Right ventricle myocardium inferior (tissue), 1 donor: Measurements from ENCODE around the gene TMEM217. TPM values are rescaled to one million over a fixed set of nuclear protein-coding genes. Genes with fewer than 3 reads are reported as not detected.
"Not testable (repeated sequence)": the region's sequence is repeated elsewhere in the genome, so short reads cannot be mapped to it uniquely, and the experiment has no call there.

Experiments
- ATAC-seq: fragments of 200-7000 bp; cut with Tn5 transposase; one replicate; pipeline ENCODE4 v1.9.1; 2020; ENCODE audit warnings: mild to moderate bottlenecking, moderate library complexity
- DNase-seq: peaks from one replicate; pipeline ENCODE4 v3.0.0; 2021; ENCODE audit errors: missing footprints
- intact Hi-C: fragments of 100-400 bp; cut with DNase I; formaldehyde crosslinking; loops from one replicate; pipeline ENCODE4 v1.11.0; 2022
- total RNA-seq: library from RNA; stranded (reverse); fragmentation: NEBNext Ultra II Directional; extraction: Animal tissue kit (Norgen Biotek cat#: 25700); gene quantifications from one replicate; pipeline ENCODE4 v1.2.1, GENCODE V29; 2021
- donor health status: DM: no; HTN: yes; CAD: no; lungs with severe emphysema.

The TMEM217 gene
- total RNA-seq, 1 donor from 2014 or later: 0.30 TPM

DNA sequence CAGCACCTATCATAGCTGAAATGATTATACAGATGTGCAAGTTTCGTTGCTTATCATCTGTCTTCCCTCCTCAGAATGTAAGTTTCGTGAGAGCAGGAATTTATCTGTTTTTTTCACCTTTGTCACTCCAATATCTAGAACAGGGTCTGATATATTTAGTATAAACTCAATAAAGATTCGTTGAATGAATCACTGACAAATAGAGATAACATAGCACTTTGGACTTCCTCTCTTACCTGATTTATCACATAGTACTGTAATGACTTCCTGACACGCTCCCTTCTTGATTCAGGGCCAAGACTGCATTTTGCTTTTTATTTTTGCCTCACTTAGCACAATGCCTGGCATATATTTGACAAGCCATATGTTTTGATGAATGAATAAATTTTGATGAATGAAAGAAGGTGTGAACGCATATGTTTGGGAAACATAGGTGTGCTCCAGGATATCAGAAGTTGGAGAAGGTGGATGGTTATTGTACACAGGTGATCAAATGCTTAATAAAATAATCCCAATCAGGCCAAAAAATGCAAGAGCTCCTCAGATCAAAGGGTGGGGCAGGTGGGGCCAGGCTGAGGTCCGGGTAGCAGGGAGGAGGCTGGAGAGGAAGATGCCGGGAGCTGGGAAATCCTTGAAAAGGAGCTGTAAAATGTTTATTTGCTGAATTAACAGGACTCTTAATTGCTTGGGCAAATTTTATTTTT lies 55.0 kb downstream of the TMEM217 start:
- intact Hi-C loops: no loop called here
- DNase-seq: no peak
- ATAC-seq: no peak

DNA sequence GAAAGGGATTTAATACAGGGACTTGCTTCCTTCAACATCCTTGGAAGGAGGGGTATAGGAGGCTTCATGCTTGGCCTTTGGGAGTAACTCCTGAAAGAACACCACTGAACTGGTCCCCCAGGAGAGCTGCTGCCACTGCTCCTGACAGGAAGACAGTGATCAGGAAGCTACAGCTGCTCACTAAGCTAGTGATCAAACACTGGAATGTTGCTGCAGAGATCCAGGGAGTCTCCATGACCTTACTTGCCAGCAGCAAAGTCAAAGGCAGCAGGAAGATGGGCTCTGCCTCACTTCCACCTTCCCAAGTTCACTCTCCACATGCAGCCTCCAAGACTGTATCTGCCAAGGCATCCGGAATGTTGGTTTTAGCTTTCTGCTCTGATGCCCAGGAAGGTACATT lies 56.2 kb downstream of the TMEM217 start:
- no peak for DNase-seq
- no peak for ATAC-seq
- intact Hi-C loops: no loop called here

DNA sequence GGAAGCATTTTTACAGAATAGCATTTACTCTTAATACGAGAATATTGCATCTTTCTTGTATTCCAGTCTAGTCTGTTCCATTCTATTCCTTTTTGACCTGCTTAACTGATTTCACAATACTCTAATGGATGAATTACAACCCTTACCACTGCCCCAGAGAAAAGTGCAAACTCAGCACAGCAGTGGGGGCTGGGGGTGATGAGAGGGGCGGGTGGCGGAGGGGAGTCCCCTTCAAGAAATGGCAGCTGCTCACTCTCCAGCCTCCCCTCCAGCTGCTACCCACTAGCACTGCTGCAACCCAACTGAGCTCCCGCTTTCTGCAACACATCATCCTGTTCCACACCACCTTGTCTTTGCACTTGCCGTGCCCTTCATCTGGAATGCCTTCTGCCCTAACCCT lies 57.9 kb downstream of the TMEM217 start:
- intact Hi-C loops: no loop called here
- DNase-seq (no peak), ATAC-seq (no peak)

DNA sequence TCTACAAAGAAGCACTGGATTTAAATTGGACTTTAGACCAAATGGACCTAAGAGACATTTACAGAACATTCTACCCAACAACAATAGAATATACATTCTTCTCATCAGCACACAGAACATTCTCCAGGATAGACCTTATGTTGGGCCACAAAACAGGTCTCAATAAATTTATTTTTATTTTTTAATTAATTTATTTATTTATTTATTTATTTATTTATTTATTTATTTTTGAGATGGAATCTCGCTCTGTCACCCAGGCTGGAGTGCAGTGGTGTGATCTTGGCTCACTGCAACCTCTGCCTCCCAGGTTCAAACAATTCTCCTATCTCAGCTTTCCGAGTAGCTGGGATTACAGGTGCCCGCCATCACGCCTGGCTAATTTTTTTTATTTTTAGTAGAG lies 61.5 kb downstream of the TMEM217 start:
- intact Hi-C loops, ATAC-seq: not testable (repeated sequence)

DNA sequence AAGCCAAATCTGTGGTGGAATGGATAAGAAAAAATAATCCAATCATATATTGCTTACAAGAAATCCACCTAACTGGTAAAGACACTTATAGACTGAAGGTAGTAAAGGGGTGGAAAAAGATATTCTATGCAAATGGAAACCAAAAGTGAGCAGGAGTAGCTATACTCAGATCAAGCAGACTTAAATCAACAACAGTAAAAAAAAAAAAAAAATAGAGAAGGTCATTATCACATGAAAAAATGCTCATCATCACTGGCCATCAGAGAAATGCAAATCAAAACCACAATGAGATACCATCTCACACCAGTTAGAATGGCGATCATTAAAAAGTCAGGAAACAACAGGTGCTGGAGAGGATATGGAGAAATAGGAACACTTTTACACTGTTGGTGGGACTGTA lies 63.1 kb downstream of the TMEM217 start:
- ATAC-seq, DNase-seq, intact Hi-C loops: not testable (repeated sequence)

More for the DNA sequence above, 61.5 kb downstream of the TMEM217 start:
- not testable (repeated sequence) for DNase-seq

DNA sequence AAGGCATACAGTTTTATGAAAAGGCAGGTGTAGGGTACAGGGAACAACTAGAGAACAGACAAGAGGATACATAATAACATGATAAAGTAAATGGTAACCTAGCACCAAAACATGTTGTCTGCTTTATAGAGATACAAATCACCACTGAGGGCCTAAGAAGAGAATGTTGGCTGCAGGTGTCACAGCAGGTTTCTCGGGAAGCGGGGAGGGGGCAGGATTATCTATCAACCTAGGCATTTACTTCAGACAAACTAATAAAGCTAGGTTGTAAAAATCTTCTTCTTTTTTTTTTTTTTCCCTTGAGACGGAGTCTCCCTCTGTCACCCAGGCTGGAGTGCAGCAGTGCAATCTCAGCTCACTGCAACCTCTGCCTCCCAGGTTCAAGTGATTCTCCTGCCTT lies 65.3 kb downstream of the TMEM217 start:
- intact Hi-C loops: no loop called here
- ATAC-seq (no peak), DNase-seq (no peak)

DNA sequence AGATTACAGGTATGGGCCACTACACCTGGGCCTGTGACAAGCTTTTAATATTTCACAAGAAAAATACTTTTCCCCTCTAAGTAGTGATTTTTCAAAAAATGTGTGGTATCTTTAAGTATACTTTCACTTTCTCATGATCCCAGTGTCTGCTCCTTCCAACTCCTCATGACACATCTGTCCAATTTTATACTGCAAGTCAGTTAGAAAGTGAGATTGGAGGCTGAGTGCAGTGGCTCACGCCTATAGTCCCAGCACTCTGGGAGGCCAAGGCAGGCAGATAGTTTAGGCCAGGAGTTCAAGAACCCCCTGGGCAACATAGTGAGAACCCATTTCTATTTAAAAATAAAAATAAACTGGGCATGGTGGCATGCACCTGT lies 67.8 kb downstream of the TMEM217 start:
- intact Hi-C loops: no loop called here
- ATAC-seq (no peak), DNase-seq (no peak)

DNA sequence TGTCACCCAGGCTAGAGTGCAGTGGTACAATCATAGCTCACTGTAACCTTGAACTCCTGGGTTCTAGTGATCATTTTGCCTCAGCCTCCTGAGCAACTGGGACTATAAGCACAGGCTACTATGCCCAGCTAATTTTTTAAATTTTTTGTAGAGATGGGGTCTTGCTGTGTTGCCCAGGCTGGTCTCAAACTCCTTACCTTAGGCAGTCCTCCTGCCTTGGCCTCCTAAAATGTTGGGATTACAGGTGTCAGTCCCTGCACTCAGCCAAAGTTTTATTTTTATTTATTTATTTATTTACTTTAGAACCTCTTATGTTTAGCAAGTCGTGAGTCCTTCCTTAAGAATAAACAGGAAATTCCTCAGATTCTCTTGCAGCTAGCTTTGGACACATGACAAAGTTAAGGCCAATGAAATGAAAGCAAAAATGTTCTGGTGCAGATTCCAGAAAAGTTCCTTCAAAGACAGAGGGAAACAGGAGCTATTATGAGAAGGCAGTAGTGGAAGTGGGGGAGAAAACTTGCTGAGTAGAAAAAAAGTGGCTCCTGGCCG lies 68.9 kb downstream of the TMEM217 start:
- ATAC-seq: no peak
- intact Hi-C loops: no loop called here
- no peak for DNase-seq

DNA sequence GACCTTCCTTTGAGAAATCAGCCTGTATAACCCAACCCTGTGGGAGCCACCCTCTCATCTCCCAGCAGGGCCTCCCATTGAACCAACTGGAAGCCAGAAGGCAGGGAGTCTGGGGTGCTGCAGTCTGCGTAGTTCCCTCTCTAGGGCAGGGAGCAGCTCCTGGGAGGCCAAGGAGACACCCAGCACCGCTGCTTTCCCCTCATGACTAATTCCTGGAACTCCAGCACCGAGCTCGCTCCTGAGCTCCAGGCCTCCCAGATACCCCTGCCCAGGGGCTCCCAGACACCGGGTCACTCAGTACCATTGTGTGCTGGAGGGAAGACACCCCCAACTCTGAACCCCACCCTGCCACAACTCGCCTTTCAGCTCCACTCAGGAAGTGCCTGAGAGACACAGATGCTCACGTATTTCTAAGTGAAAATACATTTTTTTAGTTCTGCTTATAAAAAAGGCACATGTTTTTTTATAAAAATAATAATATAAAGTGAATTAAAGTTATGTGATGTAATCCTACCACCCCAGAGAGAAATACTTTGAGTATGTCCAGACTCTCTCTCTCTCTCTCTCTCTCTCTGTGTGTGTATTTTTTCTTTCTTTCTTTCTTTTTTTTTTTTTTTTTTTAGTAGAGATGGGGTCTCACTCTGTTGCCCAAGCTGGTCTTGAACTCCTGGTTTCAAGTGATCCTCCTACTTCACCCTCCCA lies 70.5 kb downstream of the TMEM217 start:
- intact Hi-C loops: no loop called here
- ATAC-seq: no peak
- no peak for DNase-seq

DNA sequence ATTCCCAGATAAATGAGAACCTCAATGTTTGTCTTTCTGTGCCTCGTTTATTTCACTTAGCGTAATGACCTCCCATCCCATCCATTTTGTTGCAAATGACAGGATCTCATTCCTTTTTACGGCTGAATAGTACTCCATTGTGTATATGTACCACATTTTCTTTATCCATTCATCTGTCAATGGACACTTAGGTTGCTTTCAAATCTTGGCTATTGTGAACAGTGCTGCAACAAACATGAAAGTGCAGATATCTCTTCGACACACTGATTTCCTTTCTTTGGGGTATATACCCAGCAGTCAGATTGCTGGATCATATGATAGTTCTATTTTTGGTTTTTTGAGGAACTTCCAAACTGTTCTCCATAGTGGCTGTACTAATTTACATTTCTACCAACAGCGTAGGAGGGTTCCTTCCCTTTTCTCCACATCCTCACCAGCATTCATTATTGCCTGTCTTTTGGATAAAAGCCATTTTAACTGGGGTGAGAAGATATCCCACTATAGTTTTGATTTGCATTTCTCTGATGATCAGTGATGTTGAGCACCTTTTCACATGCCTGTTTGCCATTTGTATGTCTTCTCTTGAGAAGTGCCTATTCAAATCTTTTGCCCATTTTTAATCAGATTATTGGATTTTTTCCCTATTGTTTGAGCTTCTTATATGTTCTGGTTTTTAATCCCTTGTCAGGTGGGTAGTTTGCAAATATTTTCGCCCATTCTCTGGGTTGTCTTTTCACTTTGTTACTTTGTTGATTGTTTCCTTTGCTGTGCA lies 71.8 kb downstream of the TMEM217 start:
- peak; percentile 36 for ATAC-seq

DNA sequence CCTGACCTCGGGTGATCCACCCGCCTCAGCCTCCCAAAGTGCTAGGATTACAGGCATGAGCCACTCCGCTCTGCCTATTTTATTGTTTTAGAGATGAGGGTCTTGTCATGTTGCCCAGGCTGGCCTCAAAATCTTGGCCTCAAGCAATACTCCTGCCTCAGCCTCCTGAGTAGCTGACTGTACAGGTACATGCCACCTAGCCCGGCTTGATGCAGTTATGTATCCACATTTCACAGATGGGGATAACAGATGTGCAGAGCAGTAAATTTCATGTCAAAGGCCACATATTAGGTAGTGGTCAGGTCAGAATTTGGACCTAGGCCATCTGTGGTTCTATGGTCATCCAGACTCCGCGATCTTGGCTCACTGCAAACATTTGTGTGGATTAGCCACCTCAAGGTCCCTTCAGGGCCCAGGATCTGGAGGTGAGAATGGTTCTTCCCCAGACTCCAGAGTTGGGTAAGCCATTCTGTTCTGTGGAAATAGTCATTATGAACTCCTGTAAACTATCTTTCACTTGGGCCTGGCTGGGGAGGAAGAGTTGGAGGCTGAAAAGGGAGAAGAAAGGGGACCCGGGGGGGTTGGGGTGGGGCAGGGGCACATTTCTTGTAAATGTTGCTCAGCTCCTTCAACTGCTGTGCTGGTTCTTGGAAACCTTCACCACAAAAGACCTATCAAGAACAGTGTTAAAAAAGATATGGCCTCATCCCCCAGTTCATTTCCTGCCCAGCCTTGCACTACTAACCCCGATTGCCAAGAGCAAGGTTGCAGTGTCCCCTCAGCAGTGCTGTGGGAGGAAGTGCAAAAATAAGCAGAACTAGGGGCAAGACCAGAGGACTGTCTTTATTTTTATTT lies 75.0 kb downstream of the TMEM217 start:
- ATAC-seq (peak; percentile 77), DNase-seq (no peak)
- intact Hi-C loops: no loop called here

More for the DNA sequence above, 71.8 kb downstream of the TMEM217 start:
- intact Hi-C loops, DNase-seq: not testable (repeated sequence)

DNA sequence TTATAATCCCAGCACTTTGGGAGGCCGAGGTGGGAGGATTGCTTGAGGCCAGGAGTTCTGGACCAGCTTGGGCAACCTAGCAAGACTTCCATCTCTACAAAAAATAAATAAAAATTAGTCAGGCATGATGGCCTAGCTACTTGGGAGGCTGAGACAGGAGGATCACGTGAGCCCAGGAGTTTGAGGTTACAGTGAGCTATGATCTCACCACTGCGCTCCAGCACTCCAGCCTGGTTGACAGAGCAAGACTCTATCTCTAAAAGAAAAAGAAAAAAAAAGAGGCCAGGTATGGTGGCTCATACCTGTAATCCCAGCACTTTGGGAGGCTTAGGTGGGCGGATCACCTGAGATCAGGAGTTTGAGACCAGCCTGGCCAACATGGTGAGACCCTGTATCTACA lies 77.3 kb downstream of the TMEM217 start:
- intact Hi-C loops, ATAC-seq, DNase-seq: not testable (repeated sequence)

DNA sequence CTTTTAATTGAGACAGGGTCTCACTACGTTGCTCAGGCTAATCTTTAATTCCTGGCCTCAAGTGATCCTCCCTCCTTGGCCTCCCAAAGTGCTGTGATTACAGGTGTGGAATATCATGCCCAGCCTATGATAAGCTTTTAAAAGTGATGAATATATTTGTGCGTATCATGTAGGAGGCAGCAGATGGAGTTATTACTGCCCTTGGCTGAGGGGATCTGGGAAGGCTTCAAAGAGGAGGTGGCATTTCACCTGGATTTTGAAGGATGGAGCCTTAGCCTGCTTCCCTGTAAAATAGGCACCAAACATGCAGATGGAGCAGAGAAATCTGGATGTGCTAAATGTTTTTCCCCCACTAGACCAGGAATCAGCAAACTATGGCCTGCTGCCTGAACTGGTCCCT lies 77.9 kb downstream of the TMEM217 start:
- DNase-seq (no peak), ATAC-seq (no peak)
- intact Hi-C loops: no loop called here

DNA sequence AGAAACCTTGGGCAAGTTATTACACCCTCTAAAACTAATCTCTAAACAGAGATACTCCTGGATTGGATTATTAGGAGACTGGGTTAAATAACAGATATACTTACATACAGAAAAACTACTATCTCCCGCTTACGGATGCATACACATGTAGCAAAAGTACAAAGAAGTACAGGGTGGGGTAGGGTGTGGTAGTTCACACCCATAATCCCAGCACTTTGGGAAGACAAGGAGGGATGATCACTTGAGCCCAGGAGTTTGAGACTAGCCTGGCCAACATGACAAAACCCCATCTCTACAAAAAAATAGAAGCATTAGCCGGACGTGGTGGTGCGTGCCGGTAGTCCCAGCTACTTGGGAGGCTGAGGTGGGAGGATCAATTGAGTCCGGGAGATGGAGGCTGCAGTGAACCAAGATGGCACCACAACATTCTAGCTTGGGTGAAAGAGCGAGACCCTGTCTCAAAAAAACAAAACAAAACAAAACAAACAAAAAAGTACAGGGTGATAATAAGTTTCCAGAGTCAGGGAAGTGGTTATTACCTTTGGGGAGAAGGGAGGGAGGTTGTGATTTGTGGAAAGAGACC lies 79.9 kb downstream of the TMEM217 start:
- ATAC-seq (no peak), DNase-seq (no peak)
- intact Hi-C loops: loop anchor here (10.0 kb wide), 1 partner anchor 293 kb away; the partner anchor contains the start of gene C6orf89

DNA sequence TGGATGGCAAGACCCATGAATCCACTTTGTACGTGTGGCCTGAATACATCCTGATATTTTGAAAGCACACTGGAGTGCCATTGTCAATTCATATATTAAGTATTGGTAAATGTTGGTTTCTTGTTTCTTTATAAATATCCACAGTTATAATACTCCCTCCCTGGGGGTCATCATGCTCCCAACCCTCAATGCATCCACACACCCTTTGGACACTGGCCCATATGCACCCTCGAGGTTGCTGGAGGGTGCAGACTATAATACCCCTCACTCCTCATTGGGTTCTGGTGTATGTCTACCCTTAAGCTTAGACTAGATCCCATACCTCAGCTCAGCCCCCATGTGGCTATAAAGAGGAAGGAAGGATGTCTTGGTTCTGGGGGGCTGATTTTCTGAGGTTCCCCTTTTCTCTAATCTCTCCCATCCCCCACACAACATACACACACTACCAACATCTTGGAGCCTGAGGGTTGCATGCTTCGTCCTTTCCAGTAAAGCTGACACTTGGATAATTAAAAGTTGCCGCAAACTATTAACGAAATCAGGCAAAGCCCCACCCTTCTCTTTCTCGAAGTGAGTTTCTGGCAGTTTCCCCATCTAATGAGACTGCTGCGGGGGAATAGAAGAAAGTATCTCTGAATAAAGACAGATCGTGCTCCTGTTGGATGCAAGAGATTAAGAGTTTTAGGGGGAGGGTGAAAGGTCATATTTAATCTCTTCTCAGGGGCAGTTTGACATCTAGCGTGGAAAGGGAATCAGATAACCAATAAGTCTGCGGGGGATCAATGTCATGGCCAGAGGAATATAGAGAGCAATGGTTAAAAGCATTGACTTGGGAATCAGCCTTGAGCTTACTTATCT lies 80.6 kb downstream of the TMEM217 start:
- intact Hi-C loops: loop anchor here (10.0 kb wide), 1 partner anchor 293 kb away; the partner anchor contains the start of gene C6orf89
- ATAC-seq (no peak), DNase-seq (no peak)

DNA sequence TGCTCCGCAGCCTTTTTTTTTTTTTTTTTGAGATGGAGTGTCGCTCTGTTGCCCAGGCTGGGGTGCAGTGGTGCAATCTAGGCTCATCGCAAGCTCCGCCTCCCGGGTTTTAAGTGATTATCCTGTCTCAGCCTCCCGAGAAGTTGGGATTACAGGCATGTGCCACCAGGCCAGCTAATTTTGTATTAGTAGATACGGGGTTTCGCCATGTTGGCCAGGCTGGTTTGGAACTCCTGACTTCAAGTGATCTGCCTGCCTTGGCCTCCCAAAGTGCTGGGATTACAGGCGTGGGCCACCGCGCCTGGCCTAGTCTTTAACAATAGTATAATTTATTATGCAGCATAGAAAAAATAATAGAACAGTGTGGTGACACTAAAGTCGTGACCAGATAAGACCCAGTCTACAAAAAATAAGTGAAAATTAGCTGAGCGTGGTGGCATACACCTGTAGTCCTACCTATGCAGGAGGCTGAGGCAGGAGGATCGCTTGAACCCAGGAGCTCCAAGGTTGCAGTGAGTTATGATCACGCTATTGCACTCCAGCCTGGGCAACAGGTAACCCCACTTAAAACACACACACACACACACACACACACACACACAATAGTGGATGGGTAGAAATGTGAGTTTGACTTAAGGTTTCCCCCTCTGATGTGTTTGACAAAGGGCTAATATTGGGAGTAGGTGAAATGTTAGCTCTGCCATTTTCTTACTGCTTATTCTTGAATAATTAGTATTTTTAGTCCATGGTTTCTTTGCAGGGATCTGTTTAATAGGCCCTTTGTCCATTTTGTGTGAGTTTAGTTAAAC lies 81.5 kb downstream of the TMEM217 start:
- ATAC-seq (no peak), DNase-seq (no peak)
- intact Hi-C loops: loop anchor here (10.0 kb wide), 1 partner anchor 292 kb away; the partner anchor contains the start of gene C6orf89
